A549 treated with AZD2906 at 1 μM for 4 hours (cell line): ENCODE results near the gene UFM1. TPM values are rescaled to one million over a fixed set of nuclear protein-coding genes. Genes with fewer than 3 reads are reported as not detected.

Experiments
- total RNA-seq: library from RNA; stranded (reverse); fragments of 200-300 nt; extraction: Qiagen RNA extraction; gene quantifications from 5 replicates; pipeline ENCODE4 v1.2.3, GENCODE V29; 2022

The UFM1 gene
- total RNA-seq, result 21.7 to 33.3 TPM (median 23.4 TPM) in 5 replicates

GRCh38 chr13:38349390-38350113 lies at the start of gene UFM1:
UFM1 (plus strand) TSS chr13:38349851; CDS start chr13:38349920, 69 bp downstream.

